HG03342 (cell line): Measurements from ENCODE around the gene FAM171A1.
"Not testable (repeated sequence)": the region's sequence is repeated elsewhere in the genome, so short reads cannot be mapped to it uniquely, and the experiment has no call there.

Experiments used
- ATAC-seq: cut with Tn5 transposase; IDR thresholded peaks from one replicate; pipeline ENCODE4 v1.9.1; 2021; ENCODE audit warnings: mild to moderate bottlenecking, moderate library complexity; ENCODE audit not compliant: unreplicated experiment

The FAM171A1 gene

DNA sequence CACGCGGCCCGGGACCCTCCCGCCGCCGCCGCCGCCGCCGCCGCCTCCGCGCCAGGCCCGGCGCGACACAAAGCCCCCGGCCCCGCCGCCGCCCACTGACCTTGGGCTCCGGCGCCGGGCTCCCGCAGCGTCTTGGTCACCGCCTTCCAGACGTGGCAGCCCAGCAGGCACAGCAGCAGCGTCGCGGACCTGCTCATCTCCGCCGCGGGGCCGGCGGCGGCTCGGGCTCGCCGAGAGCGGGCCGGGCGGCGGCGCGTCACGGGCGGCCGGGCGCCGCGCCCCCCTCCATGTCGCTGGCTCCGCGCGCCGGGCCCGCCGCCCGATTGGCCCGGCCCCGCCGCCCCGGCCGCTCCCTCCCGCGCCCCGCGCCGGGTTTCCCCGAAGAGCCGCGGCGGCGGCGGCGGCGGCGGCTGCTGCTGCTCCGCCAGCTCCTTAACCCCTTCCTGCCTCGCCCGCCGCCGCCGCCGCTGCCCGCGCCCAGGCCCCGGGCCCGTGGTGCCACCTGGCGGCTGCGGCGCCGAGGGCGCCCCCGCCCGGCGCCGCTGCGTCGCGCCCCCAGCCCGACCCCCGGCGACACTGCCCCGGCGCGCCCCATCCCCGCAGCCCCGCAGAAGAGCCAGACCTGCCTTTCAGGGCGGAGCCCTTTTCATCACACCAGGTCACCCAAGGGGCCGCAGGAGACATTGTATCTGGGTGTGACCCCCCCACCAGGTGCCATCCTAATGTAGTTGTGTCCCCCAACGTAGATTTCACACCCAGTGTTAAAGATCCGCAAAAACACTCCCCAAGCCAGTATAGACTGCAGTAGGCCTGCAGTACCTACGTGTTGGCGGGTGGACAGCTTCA is at the start of gene FAM171A1:
TSS of gene FAM171A1 (minus strand) at position 434 of the 846 bp plus-strand sequence. CDS start at position 197, 237 bp downstream.
- peak; percentile 66 for ATAC-seq

- no peak for ATAC-seq
Measured at GRCh38 chr10:15420858-15421257, 49.8 kb upstream of the FAM171A1 start.

- peak; percentile 62 for ATAC-seq
Measured at GRCh38 chr10:15419279-15419874, 48.3 kb upstream of the FAM171A1 start.

GRCh38 chr10:15416034-15416433 is 44.9 kb upstream of the FAM171A1 start:
- no peak for ATAC-seq

- no peak for ATAC-seq
Measured at GRCh38 chr10:15411010-15411409, 39.9 kb upstream of the FAM171A1 start.

DNA sequence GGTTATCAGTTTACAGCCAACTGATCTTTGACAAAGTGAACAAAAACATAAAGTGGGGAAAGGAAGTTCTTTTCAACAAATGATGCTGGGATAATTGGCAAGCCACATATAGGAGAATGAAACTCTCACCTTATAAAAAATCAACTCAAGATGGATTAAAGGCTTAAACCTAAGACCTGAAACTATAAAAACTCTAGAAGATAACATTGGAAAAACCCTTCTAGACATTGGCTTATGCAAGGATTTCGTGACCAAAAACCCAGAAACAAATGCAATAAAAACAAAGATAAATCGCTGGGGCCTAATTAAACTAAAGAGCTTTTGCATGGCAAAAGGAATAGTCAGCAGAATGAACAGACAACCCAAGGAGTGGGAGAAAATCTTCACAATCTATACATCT is 38.3 kb upstream of the FAM171A1 start:
- not testable (repeated sequence) for ATAC-seq

DNA sequence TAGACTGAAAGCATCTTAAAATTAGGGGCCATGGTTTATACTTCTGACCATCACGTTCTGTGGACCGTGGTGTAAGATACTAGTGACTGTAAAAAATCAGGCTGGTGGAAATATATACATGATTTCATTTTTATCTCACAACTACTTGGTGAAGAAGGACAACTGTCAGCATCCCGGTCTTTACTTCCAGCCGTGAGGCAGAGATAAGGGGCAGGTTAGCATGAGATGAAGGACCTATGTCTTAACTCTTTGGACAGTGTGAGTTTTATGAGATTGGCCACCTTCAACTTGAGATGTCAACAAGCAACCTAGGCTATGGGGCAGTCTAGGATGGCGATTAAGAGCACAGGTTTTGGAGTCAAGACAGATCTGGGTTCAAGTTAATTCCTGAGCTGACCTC is 37.5 kb upstream of the FAM171A1 start:
- ATAC-seq = no peak

GRCh38 chr10:15405319-15405718 is 34.2 kb upstream of the FAM171A1 start:
- ATAC-seq = no peak

DNA sequence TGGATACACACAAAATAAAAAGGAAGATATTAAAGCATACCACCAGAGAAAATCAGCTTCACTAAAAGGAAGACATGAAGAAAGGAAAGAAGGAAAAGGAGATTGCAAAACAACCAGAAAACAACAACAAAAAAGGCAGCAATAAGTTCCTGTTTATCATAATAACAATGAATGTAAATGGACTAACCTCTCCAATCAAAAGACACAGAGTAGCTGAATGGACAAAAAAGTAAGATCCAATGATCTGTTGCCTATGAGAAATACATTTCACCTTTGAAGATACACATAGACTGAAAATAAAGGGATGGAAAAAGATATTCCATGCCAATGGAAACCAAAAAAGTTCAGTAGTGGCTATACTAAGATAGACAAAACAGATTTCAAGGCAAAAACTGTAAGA is 30.3 kb upstream of the FAM171A1 start:
- ATAC-seq = no peak

GRCh38 chr10:15400461-15400860 is 29.4 kb upstream of the FAM171A1 start:
- not testable (repeated sequence) for ATAC-seq

DNA sequence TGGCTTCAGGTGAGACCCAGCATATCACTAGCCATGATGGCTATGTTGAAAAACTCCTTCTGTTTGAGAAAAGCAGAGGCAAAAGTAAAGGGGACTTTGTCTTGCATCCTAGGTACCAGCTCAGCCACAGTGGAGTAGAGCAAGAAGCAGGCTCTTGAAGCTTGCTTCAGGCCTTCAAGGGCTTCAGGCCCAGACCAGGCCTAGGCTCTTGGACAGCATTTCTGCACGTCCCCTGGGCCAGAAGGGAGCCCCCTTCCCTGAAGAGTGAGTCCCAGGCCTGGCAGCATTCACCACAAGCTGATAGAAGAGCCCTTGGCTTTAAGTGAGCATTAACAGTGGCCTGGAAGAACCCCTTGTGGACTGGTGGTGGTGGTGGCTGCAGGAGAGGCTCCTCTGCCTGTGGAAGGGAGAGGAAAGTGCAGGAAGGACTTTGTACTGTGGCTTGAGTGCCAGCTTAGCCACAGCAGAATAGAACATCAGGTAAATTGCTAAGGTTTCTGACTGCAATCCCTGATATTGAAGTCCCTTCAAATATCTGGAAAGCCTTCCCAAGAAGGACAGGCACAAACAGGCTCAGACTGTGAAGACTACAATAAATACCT is 28.1 kb upstream of the FAM171A1 start:
- no peak for ATAC-seq

GRCh38 chr10:15395935-15396334 is 24.8 kb upstream of the FAM171A1 start:
- ATAC-seq = no peak

DNA sequence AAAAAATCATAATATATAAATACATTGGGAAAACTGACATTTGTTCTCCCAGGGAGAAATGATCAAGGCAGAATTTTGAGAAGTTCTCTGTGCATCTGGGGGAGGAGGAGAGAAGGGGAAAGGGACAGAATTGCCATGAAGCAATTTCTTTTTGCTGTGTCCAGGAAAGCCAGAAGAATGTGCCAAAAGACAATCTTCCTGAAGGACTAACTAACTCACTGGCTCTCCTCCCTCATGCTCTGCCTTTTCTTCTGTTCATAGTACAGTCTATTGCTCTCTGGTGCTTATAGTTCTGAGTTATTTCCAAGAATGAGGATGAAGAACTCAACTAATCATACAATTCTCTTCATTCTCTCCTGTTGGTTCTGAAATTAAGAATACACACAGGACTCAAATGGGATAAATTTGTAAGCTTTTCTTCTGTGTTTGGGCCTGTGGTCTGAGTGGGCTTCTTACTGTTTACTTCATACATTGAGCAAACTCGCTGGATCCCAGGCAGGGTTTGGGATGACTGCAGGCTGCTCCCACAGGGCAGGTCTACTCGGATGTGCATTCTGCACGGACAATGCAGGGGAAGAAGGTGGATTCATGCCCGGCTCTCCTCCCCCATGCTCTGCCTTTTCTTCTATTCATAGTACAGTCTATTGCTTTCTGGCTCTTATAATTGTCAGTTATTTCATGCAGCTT is 22.2 kb upstream of the FAM171A1 start:
- no peak for ATAC-seq

- ATAC-seq = no peak
Measured at GRCh38 chr10:15391491-15391890, 20.4 kb upstream of the FAM171A1 start.

GRCh38 chr10:15388172-15388571 is 17.1 kb upstream of the FAM171A1 start:
- ATAC-seq = not testable (repeated sequence)

DNA sequence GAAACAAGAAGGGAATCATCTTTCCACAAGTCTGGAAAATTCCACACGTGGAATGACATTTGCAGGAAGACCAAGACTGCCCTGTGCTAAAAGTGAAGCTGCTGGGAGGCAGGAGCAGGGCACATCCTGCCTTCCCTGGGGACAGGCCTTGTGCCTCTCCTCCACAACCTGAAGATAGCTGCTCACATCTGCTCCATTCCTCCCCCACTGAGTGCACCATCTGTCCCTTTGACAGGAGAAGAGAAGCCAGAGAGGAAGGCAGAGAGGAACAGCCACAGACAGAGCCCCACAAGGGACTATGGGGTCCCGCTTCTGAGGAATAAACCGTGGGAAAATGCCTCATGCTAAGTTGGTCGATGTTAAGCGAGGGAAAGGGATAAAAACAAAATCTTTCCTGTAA is 15.9 kb upstream of the FAM171A1 start:
- no peak for ATAC-seq

DNA sequence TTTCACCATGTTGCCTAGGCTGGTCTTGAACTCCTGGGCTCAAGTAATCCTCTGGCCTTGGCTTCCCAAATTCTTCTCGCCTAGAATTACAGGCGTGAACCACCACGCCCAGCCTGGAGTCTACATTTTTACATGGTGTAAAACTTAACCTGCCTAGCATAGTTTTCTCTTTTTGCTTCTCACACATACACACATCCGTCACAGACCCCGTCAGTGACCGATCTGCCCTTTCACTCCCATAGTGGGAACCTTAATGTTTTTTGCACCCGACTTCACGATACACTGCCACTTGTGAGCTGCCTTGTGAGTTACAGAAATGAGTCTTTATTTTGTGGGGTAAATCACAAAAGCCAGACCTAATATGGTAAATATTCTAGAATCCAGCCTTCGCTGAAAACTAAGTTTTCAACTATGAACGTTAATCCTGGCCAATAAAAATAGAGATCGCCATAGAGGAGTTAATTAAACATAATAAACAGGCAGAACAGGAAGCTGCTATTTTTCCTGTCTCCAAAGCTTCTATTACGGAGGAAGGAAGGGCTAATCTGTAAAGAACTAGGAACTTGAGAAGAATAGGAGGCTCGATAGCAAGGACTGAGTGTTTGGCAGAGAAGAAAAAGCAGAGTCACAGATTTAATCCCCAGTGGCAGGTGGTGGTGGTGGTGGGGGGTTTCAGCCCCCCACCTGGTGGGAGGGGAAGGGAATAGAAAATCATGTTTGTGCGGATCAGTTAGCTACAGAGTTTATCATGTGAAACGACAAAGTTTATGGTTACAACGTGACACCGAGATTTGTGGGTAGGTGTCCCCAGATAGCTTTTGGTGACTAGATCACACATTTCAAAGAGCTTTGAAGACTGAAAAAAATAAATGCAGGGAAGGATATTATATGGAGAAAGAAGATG is 14.7 kb upstream of the FAM171A1 start:
- no peak for ATAC-seq

DNA sequence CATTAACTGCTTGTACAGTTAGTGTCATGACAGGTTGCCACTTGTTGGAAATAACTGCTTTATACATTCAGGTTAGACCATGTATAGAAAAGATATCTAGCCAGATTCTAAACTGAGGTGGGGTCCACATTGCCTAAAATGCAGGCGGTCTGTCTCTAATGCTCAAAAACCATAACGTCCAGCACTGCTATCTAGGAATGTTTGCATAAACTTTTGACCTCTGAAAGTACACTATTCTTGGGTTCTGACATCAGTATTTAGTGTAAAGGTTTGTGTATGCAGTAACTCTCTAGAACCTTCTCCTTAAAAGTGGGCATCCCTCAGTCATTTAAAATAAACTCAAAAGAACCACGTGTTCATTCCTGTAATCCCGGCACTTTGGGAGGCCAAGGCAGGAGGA is 10.3 kb upstream of the FAM171A1 start:
- ATAC-seq = no peak

- no peak for ATAC-seq
Measured at GRCh38 chr10:15379078-15379477, 8.0 kb upstream of the FAM171A1 start.

- no peak for ATAC-seq
Measured at GRCh38 chr10:15378569-15378968, 7.5 kb upstream of the FAM171A1 start.
